Germinal center (tissue), 1 donor: ENCODE results near the gene RAB6D.
"Not testable (repeated sequence)": the region's sequence is repeated elsewhere in the genome, so short reads cannot be mapped to it uniquely, and the experiment has no call there.

ENCODE experiments used
- DNase-seq: peaks from one replicate; pipeline ENCODE4 v3.0.0; 2012; ENCODE audit warnings: mixed read lengths, low spot score

RAB6D gene

DNA sequence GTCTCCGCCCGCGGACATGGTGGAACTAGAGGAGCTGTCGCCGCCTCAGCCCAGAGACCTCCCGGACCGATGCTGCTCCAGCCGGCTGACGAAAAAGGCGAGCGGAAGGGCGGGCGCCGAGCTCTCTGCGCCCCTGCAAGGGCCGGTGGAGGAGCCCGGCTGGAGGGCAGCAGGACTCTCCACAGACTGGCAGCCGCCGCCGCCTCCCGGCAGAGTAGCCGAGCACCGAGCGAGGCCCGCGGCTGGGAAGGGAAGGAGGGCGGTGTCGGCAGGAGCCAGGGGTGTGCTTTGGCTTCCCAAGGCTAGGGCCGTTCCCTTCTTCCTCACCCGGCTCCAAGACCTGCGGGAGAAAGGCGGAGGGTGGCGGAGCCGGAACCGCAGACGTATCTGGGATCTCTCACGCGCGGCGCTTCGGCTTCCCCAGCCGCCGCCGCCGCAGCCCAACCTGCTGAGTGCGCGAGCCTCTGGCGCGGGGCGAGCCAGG is at the start of gene RAB6D:
RAB6D (minus strand) TSS at position 466 of the 484 bp plus-strand sequence; CDS start at position 18, 448 bp downstream.
- not testable (repeated sequence) for DNase-seq

DNA sequence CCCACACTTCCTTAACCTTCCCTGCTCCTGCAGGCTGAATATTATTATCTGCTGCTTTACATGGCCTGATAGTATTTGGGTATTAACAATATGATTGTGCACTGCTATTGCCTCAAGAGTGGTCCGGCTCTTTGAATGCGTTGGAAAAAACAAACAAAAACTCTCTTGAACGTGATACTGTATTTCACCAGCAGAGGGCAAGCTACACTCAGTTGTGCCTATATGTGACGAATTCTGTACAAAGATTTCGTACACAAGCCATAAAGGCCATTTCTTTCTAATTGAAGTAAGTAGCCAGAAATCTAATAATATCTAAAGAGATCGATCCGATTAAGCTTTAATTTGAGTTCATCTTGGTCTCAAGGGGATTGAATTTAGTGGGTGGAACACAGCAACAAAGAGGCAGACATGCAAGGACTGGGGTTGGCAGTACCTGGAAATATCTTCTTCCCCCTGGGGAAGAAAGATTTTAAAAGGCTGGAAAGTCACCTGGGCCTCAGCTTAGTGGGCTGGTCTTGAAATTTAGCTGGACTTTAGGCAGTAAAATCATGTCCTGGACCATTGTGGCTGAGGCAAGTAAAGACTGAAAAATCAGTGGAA is 49.3 kb upstream of the RAB6D start:
- peak; percentile 32 for DNase-seq

DNA sequence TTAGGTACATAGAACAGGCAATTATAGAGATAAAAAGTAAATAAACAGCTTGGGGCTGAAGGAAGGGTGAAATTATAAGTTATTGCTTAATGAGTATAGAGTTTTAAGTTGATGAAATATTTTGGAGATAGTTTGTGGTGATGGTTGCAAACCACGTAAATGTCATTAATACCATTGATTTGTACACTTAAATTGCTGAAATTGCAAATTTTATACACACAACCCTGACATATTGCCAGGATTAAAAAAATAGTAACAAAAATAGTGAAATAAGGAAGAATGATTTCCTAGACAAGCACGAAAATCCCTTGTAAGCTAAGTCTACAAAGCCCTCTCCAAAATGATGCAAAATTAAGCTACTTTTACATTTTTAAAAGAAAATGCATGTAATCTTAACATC is 46.2 kb upstream of the RAB6D start:
- no peak for DNase-seq

DNA sequence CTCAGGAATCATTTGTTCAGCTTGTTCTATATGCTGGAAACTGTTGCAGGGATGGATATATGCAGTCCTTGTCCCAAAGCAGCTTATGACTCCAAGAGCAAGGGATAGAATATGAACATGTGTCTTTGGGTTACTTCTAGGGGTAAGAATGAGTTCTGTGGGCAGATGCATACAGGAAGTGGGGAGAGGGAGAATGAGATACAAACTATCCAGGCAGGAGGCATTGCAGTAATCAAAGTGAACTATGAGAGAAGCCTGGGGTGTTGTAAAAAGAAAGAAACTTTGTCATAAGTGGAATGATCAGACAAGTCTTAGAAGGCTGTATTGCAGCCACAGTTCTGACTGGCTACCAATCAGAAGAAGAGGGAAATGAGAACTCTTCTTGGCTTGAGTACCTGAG is 44.8 kb upstream of the RAB6D start:
- DNase-seq: no peak

DNA sequence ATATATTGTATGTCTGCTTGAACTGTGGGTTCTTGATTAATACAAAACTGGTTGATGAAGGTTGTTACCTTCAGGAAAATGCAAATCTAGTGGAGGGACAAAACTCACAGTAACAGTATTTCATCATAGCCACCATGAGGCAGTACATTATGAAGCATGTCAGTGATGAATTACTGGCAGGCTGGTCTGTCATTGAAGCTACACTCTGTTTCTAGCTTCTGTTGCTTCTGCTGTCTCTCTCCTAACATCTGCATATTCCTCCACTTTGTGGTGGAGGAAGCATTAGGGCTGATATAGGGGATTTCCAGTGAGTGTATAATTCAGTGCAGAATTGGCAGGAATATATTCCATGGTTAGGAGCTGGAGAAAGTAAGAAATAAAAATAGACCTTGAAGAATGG is 44.2 kb upstream of the RAB6D start:
- no peak for DNase-seq

DNA sequence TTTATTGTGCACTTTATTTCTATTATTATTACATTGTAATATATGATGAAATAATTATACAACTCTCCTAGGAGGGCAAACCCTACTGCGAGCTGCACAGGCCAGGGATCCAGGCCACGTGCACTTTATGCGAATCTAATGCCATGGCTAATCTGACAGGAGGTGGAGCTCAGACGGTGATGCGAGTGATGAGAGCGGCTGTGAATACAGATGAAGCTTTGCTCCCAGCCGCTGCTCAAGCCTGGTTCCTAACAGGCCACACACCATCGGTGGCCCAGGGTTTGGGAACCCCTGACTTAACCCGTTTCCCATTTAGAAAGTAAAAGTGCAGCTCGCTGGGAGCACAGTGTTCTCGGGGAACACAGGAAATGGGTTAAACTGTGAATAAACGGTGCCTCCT is 40.8 kb upstream of the RAB6D start:
- no peak for DNase-seq

DNA sequence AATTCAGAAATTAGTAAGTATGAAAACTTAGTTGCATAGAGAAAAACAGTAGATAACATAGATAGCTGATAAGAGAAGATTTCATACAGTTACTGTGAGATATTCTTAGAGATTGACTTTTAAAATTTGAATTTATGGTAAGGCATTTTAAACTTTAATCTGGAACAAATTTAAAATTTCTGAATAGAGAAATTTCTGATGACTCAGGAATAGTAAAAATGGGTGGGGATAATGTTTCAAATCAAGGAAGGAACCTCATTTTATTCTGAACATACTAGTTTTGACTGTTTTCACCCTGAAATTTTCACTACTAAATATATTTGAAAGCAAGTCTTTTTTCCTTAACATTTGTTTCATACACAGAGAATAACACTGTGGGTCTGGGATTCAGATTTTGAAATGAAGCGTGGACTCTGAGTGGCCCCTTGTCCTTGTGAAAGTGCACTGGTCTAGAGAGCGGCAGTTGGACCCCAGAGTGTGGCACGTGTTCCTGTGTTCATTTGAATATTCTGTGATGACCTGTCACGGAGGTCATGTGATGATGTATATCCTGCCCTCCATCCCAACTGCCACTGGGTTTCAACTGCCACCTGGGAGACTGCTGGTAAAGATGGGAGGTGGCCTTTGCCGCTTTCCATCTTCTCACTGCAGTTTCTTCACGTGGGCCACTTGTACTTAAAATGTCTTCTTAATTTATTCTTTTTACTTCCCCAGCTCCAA is 38.5 kb upstream of the RAB6D start:
- DNase-seq: no peak

DNA sequence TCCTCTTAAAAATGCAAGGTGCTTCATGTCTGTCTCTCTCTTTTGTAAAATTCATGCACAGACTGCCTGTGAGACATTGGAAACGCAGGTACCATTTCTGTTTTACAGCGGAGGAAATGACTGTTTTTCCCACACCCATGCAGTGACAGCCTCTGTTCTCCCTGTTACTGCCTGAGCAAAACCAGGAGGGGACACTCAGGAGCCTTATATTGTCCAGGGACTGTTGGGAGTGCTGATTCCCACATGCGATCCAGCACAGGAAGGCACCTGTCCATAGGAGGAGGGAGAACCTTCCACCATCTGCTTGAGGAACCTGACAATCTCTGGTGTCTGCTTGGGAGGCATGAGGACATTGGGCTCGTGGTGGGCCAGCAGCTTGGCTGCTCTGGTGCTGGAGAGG is 36.9 kb upstream of the RAB6D start:
- no peak for DNase-seq

DNA sequence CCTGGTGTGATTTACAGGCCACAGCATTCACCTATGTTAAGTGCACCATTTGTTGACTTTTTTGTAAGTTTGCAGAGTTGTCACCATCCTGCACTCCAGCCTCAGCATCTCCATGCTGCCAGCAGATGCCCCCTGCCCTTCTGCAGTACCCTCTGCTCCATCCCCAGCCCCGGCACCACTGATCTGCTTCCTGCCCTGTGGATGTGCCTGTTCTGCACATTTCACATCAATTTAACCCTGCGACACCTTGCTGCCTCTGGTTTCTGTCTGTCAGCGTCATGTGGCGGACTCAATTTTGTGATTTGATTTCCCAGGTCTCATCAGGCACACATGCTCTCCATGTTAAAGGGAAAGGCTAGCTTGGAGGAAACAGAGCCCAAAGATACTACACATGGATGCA is 36.5 kb upstream of the RAB6D start:
- DNase-seq: not testable (repeated sequence)

DNA sequence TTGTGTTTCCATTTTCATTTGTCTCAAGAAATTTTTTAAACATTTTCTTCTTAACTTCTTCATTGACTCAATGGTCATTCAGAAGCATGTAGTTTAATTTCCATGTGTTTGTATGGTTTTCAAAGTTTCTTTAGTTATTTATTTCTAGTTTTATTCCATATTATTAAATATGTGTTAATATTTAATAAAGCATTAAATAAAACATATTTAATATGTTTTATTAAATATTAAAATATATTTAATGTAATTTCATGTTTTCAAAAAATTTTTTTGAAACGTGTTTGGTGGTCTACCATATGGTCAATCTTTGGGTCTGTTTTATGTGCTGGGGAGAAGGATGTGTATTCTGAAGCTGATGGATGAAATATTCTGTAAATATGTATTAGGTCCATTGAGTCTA is 32.2 kb upstream of the RAB6D start:
- not testable (repeated sequence) for DNase-seq

DNA sequence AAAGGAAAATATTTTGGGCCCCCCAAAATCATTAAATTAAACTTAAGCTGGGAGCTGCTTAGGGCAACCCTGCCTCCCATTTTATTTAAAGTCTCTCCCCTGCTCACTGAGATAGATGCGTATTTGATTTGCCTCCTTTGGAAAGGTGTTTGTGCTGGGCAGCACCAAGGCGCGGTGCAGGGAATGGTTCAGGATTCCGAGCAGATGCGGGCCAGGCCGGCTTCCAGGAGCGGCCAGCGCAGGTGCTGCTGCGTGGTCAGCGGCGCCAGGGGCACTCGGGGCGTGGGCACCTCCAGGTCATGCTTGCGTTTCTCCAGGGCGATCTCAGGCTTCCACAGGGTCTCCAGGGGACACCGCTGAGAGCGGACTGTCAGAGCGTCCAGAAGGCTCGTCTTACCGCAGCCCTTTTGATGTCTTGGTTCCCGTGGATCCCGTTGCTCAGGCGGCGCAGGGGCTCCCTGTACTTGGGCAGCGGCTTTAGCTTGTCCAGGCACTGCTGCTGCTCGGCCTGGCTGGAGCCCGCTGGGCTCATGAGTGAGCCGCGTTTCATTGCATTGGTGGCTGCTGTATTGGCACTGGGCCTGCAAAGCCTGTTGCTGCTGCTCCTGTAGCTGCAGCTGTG is 31.2 kb upstream of the RAB6D start:
- DNase-seq: not testable (repeated sequence)

DNA sequence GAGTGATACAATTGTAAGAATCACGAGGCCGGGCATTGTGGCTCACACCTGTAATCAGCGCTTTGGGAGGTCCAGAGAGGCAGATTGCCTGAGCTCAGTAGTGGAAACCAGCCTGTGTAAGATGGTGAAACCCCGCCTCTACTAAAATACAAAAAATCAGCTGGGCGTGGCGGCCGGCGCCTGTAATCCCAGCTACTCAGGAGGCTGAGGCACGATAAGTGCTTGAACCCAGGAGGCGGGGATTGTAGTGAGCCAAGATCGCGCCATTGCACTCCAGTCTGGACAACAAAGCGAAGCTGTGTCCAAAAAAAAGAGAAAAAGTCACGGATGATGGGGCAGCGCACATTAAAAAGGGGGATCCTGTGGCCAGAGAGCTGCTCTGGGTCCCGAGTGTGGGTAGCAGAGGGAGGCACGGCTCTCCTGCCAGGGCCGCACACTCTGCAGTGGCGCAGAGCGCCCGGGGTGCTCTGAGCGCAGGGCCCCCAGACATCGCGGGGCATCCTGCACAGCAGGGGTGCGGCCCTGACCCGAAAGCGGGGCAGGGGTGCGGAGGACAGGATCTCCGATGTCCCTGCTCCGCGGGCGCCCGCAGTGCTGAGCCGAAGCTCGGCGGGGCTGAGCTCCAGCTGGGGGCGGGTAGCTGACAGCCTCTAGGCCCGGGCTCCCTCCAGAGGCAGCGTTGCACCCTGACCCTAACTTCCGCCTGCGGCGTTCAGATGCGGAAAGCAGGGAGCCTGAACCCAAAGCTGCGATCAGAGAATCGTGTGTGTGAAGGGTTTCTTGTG is 30.4 kb upstream of the RAB6D start:
- DNase-seq: no peak

DNA sequence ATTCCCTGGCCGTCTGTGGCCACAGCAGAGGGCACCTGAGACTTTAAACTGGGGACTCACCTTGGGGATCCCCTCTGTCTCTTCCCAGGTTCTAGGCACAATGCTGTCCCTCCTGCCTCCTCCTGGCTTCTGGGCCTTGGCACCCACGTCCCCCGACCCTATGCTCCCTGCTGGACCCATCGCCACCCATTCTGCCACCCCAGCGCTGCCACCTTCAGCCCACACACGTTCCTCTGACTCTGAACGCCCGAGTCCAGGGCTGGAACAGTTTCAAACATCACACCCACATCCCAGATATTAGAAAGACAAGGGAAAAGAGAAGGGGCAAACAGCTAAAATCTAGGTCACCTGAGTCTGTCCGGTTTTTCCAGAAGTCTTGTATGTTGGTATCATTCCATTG is 28.0 kb upstream of the RAB6D start:
- not testable (repeated sequence) for DNase-seq

DNA sequence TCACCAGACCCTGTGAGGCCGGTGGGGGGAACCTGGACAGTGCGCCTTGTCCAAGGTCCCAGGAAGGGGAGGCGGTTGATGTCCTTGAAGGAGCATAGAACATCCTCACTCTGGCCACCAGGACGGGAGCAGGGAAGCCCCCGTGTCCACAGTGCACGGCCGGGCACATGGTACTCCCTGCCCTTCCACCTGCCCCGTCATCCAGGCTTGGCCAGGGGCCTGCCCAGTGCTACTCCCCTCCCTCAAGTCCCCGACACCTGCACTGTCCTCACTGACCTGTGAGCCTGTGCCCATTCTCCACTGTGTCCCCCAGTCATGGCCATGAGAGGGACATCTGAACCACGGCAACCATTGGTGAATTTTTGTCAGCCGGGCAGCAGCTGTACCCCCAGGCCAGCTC is 27.5 kb upstream of the RAB6D start:
- not testable (repeated sequence) for DNase-seq

DNA sequence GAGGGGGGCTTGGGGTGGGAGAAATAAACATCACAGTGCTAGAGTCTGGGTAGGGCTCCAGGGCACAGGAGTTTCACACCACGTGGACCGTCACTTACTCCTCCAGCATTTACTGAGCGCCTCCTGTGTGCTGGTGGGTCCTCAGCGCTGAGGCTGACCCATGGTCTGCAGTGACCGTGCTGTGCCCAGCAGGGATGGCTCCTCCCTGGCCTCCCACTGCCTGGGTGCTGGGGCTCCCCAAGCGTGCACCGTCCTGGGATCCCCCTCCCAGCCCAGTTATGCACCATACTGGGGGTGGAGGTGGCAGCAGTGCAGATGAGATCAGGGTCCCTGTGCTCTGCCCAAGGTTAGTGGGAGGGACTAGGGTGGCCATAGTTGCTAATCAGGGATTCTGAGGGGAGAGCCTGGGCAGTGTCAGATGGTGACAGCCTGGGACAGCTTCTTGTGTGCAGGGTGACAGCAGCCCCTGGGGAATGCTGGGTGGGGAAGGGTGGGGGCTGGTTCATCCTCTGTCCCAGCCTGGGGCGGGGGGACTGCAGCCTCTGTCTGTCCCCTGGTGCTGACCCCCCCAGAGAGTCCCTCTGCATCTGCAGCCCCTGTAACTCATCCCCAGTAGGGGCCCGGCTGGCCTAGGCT is 26.6 kb upstream of the RAB6D start:
- DNase-seq: not testable (repeated sequence)

DNA sequence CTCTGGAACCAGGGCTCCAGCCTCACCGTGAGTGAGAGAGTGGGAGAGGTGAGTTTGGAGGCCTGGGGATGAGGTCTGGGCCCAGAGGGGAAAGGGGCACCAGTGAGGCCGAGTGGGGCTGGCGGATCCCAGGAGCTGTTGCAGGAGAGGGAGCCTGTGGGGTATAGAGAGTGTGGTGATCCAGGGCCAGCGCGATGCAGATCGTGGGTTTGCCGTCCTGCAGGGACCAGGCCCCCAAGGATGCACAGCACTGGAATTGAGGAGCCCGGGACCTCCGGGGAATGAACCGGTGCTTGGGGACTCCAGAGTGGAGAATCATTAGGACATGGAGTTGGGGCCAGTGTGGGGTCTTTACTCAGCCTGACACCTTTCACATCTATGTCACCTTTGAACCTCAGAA is 25.7 kb upstream of the RAB6D start:
- DNase-seq: no peak

DNA sequence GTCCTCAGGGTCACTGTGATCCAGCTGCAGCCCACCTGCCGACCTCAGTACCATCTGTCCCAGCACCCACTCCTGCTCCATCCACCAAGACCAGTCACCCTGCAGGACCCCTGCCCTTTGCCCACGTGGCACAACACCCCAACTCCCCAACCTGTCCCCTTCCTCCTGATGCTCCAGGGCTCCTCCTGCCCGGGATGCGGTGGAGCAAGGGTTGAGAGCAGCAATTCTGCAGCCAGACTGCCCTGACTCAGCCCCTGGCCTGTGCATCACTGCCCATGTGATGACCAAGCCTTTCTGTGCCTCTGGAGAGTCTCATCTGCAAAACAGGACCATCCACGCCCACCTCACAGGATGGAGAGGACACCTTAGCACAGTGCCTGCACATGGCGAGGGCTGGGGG is 24.9 kb upstream of the RAB6D start:
- DNase-seq: not testable (repeated sequence)

DNA sequence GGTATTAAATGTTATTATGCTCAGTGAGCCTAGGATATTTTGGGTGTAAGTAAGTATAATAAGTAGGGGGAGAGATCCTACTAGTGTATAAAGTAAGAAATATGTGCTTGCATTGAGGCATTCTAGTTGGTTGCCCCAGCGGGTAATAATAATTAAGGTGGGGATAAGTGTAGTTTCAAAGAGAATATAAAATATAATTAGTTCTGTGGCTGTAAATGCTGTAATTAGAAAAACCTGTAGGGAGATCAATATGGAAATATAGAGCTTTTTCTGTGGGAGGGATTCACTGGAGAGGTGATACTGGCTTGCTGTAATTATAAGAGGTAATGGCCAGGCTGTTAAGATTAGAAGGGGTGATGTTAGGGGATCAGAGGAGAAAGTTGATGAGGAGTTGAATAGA is 9.1 kb upstream of the RAB6D start:
- not testable (repeated sequence) for DNase-seq

DNA sequence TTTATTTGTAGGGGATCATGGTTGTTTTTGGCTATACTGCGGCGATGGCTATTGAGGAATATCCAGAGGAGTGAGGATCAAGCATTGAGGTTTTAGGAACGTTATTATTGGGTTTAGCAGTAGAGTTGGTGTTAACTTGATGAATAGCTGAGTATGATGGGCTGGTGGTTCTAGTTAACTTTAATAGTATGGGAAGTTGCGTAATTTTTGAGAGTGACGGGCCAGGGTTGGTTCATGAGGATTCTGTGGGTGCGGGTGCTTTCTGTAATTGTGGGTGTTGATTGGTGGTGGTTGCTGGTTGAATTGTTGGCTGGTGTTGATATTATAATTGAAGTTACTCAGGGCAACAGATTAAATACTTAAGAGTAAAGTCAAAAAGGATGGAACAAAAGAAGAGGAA is 6.0 kb upstream of the RAB6D start:
- DNase-seq: no peak

DNA sequence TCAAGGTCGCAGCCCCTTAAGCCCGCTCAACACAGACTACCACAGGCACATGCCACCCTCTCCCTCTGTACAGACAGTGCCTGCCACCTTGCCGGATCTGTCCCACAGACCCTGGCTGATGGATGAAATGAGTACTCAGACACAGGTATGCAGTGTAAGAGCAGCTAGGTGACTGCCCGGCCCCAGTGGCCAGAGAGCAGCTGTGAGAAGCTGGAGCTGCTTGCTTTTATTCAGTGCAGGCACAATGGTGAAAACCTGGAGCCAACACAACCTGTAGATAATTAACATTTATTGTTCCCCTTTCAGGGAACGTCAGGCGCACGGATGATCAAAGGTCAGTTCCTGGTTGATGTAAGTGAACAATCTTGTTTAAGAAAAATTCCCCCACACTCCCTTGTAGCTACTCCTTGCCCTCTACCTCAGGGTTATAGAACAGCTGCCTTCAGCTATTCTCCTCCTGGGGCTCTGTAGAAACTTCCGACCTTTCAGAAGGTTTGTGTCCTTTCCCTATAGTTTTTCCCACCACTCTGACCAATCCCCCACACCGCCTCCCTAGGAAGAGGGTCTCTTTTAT is 4.6 kb upstream of the RAB6D start:
- DNase-seq: not testable (repeated sequence)

DNA sequence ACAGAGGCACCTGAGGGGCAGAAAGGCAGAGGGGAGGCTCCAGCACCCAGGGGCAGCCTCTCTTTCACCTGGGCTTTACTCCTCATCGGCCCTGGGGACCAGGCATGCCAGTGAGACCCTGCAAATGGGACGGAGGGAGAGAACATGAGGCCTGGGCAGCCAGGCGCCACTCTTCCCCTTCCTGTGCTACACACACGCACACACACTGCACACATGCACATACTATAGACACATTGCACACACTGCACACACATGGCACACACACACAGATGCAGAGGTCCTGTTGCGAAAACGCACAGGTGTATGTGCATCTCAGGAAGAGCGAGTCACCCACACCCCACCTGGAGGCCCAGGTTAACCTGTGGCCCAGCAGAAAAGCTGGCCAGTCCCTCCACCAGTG is 3.4 kb upstream of the RAB6D start:
- no peak for DNase-seq

DNA sequence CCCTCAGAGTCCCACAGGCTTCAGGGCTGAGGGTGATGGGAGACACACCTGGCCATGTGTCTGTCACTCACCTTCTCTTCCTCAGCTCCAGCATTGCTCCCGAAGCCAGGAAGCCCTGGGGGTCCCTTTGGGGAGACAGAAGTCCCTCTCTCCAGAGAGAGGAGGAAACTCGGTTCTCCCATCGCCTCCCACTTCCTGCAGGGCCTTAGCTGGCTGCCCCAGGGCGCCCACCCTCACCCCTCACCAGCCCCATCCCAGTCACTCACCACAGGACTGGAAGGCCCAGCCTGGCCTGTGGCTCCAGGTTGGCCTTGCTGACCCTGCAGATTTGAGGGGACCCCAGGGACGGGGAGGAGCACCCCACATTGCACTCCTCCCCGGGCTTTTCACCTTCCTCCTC is 2.7 kb upstream of the RAB6D start:
- no peak for DNase-seq
